GM21526 (cell line): ENCODE data around the gene KRT4.
"Not testable (repeated sequence)": the region's sequence is repeated elsewhere in the genome, so short reads cannot be mapped to it uniquely, and the experiment has no call there.

Experiments used
- ATAC-seq: cut with Tn5 transposase; IDR thresholded peaks from one replicate; pipeline ENCODE4 v1.9.1; 2021; ENCODE audit warnings: moderate library complexity; ENCODE audit not compliant: unreplicated experiment, low FRiP score

KRT4 gene

DNA sequence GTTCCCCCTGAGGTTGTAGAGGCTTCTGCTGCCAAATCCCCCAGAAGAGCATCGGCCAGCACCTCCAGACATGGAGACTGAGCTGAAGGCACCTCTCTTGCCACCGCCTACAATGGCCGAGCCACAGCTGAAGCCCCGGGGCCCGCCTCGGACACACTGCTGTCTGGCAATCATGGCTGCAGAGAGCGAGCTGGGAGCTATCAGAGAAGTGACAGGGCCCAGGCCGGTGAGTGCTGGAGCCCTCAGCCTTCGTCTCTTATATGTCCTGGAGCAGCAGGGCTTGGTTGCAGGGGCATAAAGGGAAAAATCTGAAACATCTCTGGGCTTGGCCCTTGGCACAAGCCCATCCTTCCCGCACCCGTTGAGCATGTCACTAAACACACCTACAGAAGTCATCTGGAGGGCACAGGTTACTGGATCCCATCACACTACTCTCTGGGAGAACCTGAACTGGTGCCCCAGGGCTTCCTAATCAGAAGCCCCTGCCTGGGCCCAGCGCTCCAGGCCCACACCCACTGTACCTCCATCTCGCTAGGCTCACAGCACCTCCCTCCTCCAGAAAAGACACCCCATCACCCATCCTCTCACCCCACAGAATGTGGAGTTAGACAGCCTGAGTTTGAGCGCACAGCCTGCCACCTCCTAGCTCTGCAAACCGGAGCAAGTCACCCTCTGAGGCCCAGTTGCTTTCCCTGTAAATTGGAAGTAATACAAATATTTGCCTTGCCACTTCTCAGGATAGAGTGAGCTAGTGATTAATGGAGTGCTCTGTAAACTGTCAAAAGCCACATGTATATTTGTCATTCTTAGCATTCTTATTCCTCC is at the start of gene KRT4:
TSS of gene KRT4 (minus strand) at position 232 of the 825 bp plus-strand sequence. CDS start at position 174, 58 bp downstream.
- no peak for ATAC-seq

DNA sequence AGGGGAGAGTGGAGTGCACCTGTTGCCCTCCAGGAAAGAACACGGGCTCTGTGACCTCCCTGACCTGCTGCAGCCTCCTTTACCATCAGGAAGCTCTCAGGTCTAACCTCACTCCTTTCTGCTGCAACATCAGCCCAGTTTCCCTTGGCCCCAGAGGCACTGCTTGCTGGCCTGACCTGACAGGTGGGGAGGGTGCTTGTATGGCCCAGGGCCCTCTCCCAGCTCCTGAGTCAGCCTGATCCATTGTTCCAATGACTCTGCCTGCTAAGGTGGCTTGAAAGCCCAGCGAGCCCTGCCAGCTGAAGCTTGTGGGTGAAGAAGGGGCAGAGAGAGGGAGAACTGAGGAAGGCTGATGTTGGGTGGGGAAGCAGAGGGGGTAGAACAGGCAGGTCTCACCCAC is 48.1 kb upstream of the KRT4 start:
- no peak for ATAC-seq

DNA sequence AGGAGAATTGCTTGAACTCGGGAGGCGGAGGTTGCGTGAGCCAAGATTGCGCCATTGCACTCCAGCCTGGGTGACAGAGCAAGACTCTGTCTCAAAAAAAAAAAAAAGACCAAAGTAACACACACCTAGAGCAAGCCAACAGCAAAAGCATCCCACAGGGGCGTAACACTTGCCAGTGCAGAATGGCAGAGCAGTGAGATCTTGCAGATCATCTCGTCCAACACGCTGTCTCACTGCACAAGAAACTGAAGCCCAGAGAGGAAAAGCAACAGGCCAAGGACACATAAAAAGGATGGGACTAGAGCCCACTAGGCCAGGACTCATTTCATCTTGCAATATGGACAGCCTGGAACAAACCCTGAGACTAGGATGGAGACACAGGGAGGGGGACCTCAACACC is 47.6 kb upstream of the KRT4 start:
- ATAC-seq, result no peak

DNA sequence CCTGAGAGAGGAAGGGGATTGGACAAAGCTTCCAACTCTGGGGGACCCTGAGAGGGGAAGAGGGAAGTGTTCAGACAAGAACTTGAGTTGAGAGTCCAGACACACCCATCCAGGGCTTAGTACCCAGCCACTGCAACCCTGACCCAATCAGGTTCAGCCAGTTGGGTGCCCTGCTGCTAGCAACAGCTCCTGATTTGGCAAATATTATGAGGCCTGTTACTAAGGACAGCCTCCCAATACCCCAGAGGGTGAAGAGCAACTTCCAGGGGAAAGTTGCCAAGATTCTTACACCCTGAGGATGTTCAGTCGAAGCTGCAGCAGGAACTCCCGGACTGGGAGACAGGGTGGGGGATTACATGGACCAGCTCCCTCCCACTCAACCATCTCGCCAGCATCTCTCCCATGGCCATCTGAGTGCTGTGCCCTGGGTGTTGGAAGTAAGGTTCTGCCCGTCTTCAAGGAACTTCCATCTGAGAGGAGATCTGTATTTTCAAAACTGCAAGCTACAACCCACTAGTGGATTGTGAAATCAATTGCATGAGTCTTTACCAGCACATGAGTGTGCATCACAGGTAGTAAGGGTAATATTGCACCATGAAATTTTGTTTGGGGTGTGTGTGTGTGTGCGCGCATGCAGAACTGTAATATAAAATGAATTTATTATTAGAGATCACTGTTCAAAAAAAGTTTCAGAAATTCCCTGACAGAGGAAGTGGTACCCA is 46.3 kb upstream of the KRT4 start:
- ATAC-seq, result no peak

DNA sequence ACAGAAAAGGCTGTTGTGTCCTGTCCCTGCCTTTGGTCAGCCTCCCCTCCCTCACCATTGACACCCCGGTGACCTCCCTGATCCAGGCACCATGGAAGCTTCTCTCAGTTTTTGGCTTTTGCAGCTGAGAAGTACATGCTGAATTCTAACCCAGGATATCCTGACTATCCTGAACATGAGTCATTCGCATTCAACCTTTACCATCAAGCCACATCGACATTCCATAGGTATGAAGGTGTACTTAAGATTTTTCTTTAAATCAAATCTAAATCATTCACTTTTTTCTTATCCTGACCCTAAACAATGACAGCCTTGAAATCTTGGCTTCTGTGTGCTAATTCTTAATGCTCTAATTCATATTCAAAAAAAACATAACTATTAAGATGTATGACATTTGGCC is 43.6 kb upstream of the KRT4 start:
- no peak for ATAC-seq

DNA sequence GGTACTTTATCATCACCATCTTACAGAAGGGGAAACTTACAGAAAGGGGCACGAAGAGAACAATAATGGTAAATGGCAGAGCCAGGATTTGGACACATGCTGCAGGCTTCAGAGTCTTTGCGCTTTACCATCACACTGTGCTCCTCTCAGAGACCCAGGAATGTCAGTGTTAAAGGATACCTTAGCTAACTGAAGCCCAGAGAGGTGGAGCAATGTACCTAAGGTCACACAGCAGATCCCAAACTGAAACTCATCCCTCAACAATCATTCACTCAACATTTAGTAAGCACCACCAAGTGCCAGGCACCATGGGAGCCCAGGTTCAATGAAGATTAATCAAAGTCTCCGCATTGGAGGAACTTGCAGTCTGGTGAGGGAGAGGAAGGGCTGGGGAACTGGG is 42.9 kb upstream of the KRT4 start:
- no peak for ATAC-seq

DNA sequence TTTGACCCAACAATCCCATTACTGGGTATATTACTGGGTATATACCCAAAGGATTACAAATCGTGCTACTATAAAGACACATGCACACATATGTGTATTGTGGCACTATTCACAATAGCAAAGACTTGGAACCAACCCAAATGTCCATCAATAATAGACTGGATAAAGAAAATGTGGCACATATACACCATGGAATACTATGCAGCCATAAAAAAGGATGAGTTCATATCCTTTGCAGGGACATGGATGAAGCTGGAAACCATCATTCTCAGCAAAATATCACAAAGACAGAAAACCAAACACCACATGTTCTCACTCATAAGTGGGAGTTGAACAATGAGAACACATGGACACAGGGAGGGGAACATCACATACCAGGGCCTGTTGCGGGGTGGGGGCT is 42.2 kb upstream of the KRT4 start:
- ATAC-seq, result not testable (repeated sequence)

DNA sequence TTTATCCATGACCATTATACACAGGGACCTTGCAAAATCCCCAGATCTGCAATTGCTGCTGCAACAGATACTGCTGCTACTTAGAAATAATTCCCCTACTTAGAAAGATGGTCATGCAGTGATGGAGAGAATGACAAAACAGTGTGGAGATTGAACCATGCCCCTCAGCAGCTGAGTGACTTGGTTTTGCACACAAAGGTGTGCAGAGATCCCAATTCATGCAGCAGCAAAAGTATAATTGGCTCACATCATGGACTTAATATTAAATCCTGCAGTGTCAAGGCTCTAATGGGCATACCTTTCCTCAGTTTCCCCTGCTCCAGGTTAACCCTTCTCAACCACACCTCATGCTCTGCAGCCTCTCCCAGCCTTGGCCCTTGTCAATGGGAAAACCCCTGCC is 37.9 kb upstream of the KRT4 start:
- ATAC-seq, result no peak

DNA sequence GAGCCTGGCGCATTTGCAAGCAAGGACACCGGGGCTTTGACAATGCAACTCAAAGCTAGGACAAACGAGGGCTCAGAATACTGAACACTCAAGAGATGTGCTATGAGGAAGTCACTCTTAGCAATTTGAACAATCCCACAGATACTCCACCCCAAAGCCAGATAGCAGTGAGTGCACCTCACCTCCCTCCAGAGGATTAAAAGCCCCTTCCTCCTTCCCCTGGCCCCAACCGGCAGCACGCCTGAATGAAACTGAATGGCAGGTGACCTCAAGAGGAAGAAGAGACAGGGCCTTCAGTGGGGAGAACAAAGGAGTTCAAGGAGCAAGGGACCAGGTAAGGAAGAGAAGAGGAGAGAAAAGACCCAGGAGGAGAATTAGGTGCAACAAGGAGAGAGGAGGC is 36.8 kb upstream of the KRT4 start:
- ATAC-seq, result no peak

DNA sequence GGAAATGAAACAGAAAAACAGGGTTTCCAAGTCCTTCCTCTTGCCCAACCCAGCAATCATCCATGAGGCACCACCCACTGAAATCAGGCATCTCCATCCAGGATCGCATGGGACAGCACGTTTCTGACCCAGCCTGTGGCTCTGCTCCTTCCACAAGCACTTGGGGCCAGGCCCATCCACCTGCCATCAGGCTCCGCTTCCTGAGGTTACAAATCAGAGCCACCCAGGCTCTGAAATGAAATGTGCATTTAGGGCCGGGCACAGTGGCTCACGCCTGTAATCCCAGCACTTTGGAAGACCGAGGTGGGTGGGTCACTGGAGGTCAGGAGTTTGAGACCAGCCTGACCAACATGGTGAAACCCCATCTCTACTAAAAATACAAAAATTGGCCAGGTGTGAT is 35.6 kb upstream of the KRT4 start:
- ATAC-seq, result no peak

DNA sequence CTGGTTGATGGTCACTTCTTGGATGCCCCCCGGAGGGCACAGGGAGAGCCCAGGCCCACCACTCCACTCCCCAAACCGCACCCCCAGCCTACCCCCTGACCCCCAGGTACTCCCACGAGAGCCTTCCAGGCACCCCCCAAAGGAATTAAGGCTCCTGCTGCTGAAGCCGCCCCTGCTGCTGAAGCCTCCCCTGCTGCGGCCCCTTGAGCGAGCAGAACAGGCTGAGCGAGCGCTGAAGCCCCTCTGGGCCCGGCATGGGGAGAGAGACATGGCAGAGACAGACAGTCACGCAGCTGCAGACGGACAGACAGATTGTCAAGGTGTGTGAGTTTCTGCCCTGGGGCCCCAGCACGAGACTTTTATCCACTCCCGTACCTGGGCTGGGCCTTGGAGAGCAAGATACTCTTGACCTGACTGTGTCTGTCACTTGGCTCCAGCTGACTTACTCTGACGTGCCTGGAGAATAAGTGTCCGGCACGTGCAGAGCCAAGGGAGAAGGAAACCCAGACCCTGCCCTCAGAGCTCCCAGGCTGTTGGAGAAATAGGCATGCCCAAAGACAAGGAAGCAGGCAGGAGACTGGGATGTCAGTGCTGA is 34.8 kb upstream of the KRT4 start, which contains the start of gene KRT78:
TSS of gene KRT78 (minus strand) at position 334 of the 595 bp plus-strand sequence. CDS start at position 270, 64 bp downstream.
- ATAC-seq, result no peak

DNA sequence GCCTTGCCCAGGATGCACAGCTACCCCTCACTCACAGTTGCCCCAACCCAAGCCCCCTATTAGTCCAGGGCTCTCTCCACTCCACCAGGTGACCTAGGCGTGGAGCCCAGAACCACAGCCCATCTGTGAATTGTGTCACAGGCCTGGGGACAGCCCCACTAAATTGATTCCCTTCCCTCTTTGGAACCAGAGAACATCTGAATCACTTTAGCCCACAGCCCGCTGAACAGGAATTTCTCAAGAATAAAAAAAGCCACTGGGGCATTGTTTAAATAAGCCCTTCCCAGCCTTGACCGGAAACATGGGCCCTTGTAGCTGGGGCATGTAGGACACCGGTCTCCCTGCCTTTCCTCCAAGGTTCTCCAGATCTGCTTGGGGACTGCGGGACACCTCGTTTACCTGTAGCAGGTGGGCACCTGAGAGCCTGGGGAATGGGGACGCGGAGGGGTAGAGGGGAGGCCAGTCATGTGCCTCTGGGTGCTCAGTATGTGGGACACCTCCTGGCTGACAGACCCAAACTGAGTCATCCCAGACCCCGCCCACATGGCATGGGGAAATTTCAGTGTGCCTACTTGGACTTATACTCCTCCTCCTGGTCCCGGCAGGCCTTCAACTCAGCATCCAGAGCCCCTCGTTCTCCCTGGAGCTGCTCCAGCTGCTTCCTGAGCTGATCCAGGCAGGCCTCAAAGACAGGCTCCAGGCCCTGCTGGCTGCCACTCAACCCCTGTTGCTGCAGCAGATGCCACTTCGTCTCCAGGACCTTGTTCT is 33.6 kb upstream of the KRT4 start:
- no peak for ATAC-seq

DNA sequence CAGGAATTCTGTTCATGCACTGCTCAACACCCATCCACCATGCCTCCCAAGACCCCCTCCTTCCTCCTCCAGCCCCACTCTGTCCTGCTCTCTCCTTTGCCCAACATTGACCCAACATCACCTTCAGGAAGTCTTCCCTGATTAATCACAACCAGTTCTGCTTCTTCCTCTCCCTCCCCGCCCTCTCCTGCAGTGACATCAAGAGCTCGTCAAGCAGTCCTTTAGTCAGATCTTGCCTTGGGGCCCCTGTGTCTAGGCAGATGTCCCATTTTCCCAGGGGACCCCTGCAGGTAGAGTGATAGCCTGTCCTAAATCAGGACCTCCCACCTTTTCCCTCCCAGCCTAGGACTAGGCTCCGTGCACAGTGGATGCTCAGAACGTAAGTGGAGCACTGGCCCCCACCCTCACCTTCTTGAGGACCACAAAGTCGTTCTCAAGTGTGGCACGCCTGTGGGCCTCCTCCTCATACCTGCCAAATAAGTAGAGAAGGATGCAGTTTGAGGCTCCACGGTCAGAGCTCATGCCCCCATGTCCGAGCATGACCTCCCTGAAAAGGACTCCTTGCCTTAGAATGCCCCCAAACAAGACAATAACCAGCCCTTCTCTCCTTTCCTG is 32.5 kb upstream of the KRT4 start:
- ATAC-seq, result no peak

DNA sequence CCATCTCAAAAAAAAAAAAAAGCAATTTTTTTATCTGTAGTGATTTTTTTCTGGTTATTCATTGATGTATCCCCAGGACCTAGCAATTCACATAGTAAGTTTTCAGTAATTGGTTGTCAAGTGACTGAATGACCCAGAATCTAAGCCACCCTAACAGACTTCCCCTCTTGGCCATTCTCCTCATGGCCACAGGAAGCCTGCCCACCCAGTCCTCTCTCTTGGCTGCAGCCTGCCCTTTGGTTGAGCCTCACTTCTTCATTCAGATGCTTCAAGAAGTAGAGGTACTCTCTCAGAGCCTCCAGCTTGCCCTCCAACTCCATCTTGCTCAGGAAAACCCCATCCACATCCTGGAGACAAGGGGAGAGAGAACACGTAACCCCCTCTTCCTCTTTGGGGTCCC is 32.0 kb upstream of the KRT4 start:
- no peak for ATAC-seq

DNA sequence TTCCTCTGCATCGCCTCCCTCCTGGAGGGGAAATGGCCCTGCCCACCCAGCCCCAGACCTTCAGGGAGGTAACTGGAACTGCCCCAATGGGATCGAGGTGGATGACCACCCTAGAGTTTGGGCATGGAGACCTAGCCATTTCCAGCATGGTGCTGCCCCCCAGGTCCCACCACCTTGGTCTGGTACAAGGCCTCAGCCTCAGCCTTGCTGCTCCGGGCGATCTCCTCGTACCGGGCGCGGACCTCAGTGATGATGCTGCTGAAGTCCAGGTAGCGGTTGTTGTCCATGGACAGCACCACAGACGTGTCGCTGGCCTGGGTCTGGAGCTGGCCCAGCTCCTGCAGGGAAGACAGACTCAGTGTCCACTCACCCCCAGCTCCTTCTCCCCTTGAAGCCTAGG is 30.5 kb upstream of the KRT4 start:
- no peak for ATAC-seq

DNA sequence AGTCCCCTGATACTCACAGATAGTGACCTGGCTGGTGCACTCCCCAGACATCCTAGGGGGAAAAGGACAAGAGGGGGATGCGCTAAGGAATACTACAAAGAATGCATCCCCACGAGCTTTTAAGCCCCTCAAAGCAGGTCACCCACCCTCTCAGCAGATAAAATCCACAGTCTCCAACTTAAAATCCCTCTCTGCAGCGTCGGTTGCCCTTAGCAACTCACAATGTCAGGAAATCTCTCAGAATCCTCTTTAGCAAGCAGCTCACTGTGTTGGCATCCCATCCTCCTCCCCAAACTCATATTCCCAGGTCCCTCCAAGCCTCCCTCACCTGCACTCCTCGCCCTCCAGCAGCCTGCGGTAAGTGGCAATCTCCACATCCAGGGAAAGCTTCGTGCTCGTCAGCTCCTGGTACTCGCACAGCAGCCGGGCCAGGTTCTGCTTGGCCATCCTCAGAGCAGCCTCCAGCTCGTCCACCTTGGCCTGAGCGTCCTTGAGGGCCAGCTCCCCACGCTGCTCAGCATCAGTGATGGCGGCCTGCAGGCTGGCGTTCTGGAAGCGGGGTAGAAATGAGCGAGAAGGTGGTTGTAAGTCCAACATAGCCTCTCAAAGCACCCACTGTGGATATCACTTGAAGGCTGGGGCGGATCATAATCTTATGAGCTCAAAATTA is 25.7 kb upstream of the KRT4 start:
- no peak for ATAC-seq

DNA sequence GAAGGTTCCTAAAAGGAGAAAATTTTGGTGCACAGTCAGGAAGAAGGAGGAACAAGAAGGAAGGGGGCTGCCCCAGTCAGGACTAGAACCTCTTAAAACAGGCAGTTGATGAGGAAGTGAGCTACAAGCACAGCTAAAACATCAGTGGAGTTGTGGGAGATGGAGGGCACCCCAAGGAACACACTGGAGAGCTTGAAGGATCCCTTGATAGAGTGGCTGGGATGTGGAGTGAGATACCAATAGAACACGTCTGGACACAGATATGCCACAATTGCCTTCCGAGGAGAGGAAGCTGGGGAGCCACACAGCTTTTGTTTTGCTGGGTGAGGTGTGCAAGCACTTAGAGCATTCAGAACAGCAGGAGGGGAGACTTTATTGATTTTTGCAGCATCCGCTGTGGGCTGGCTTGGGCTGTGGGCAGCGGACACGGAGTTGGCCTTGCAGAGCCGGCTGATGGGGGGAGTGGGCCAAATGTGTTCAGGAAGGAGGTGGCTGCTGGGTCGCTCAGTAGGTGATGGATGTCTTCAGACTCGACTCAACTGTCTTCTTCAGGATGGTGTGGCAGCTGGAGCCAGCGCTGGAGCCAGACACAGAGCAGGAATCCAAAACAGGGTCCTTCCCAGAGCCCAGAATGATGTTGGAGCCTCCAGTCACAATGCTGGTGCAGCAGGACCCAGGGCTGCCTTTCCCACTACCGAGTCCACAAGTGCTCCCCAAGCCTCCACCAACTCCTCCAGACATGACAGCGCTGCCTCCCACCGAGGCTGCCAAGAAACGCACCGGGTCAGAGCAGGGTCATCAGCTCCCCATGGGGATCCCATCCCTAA is 24.9 kb upstream of the KRT4 start:
- no peak for ATAC-seq

DNA sequence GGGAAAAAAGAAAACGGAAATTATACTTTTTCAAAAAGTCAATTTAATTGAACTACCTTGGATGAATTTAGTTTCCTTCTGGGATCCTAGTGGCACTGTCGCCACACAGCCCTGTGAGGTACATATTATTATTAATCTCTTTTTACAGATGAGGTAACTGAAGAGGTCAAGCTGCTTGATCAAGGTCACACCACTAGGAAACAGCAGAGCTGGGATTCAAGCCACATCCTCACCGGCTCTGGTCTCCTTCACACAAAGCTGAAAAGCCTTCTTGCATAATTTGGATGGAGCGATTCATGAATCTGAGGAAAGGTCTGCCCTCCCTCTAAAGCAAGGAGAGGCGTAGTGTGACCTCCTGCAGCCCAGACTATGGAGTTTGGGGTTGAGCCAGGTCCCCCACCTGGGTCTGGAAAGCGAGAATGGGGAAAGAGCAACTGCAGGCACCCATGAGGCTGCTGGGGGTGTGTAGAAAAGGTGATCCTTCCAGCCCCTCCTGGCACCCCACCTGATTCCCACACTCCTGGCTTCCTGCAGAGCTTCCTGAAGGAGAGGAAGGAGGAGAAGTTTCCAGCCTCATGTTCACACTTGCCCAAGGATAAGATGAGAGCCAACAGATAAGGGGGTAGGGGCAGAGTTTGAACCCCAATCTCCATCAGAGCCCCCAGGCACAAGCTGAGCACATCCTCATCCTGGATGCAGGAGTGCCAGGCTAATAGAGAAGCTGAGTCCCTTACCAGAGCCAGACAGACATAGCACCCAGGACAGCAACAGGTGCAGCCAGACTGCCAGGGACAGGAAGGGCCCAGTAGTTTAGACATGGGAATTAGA is 24.1 kb upstream of the KRT4 start:
- no peak for ATAC-seq
